HEK293T (cell line): Measurements from ENCODE around the gene ZNF609.

Source experiments
- CTCF ChIA-PET: fragments of 350-600 bp; formaldehyde crosslinking; extraction: SDS; loops from one replicate; lab custom pipeline; 2021; ENCODE audit warnings: antibody characterized with exemption, inconsistent platforms; lab: Yijun Ruan, JAX
- POLR2A ChIA-PET: fragments of 350-600 bp; formaldehyde crosslinking; extraction: SDS; loops from one replicate; lab custom pipeline; 2020; ENCODE audit warnings: antibody characterized with exemption, inconsistent platforms; lab: Yijun Ruan, JAX
- DNase-seq: peaks from one replicate; pipeline ENCODE4 v3.0.0; 2012; ENCODE audit warnings: mixed read lengths; ENCODE audit errors: extremely low spot score
- ARNT ChIP-seq: fragments of 450-650 bp; IDR thresholded peaks from 2 replicates; pipeline ENCODE4 v1.6.1; 2017; ENCODE audit warnings: mild to moderate bottlenecking
- BHLHE40 ChIP-seq: fragments of 450-650 bp; IDR thresholded peaks from 2 replicates; pipeline ENCODE4 v1.6.1; 2016; ENCODE audit warnings: mild to moderate bottlenecking, moderate library complexity, borderline replicate concordance
- CTBP1 ChIP-seq: fragments of 450-650 bp; IDR thresholded peaks from 2 replicates; pipeline ENCODE4 v1.6.1; 2016; ENCODE audit warnings: borderline replicate concordance
- ELF4 ChIP-seq: fragments of 450-650 bp; IDR thresholded peaks from 2 replicates; pipeline ENCODE4 v1.6.1; 2017; ENCODE audit warnings: antibody characterized with exemption
- FOXA1 ChIP-seq: fragments of 450-650 bp; IDR thresholded peaks from 2 replicates; pipeline ENCODE4 v1.6.1; 2016; ENCODE audit warnings: mild to moderate bottlenecking
- FOXK2 ChIP-seq: fragments of 450-650 bp; IDR thresholded peaks from 2 replicates; pipeline ENCODE4 v1.6.1; 2016; ENCODE audit warnings: mild to moderate bottlenecking
- FOXM1 ChIP-seq: fragments of 450-650 bp; IDR thresholded peaks from 2 replicates; pipeline ENCODE4 v1.6.1; 2017; ENCODE audit warnings: mild to moderate bottlenecking, borderline replicate concordance
- HDGF ChIP-seq: fragments of 450-650 bp; IDR thresholded peaks from 2 replicates; pipeline ENCODE4 v1.6.1; 2017; ENCODE audit warnings: antibody characterized with exemption, borderline replicate concordance
- L3MBTL2 ChIP-seq: fragments of 450-650 bp; conservative IDR thresholded peaks from 2 replicates; pipeline ENCODE4 v1.6.1; 2016; ENCODE audit warnings: mild to moderate bottlenecking
- LEF1 ChIP-seq: fragments of 450-650 bp; IDR thresholded peaks from 2 replicates; pipeline ENCODE4 v1.6.1; 2017; ENCODE audit warnings: mild to moderate bottlenecking, borderline replicate concordance
- NFRKB ChIP-seq: fragments of 450-650 bp; IDR thresholded peaks from 2 replicates; pipeline ENCODE4 v1.6.1; 2016; ENCODE audit warnings: mild to moderate bottlenecking, moderate library complexity
- PKNOX1 ChIP-seq: fragments of 450-650 bp; IDR thresholded peaks from 2 replicates; pipeline ENCODE4 v1.6.1; 2016
- SP1 ChIP-seq: fragments of 450-650 bp; IDR thresholded peaks from 2 replicates; pipeline ENCODE4 v1.6.1; 2017
- SUZ12 ChIP-seq: fragments of 450-650 bp; IDR thresholded peaks from 2 replicates; pipeline ENCODE4 v1.6.1; 2016; ENCODE audit warnings: mild to moderate bottlenecking
- TARDBP ChIP-seq: fragments of 450-650 bp; IDR thresholded peaks from 2 replicates; pipeline ENCODE4 v1.6.1; 2016
- ZNF384 ChIP-seq: fragments of 450-650 bp; IDR thresholded peaks from 2 replicates; pipeline ENCODE4 v1.6.1; 2016

Gene ZNF609

GRCh38 chr15:64460206-64460723 is at the start of gene ZNF609:
ZNF609 (plus strand) TSS chr15:64460578; CDS start chr15:64499420, 38,842 bp downstream.
- POLR2A ChIA-PET: interaction anchor here (0.9 to 1.5 kb wide), 6 partner anchors 16 to 188 kb away, joined by 3 to 4 read pairs (median 3); partner anchors contain the start of gene TRIP4
- TF ChIP-seq FOXK2: no peak
- no peak for TF ChIP-seq HDGF
- TF ChIP-seq NFRKB: no peak
- 0 out of 2 replicates have a peak, but pooled peaks have one; percentile 17 for TF ChIP-seq ELF4
- TF ChIP-seq ARNT: 0 out of 2 replicates have a peak, but pooled peaks have one; percentile 61
- TF ChIP-seq L3MBTL2: no peak
- TF ChIP-seq PKNOX1: no peak
- TF ChIP-seq FOXM1: peak; percentile 95
- DNase-seq: peak; percentile 84
- CTCF ChIA-PET: interaction anchor here (0.7 to 1.4 kb wide), 2 partner anchors 189 to 221 kb away, joined by 3 to 4 read pairs; no protein-coding TSS in a partner anchor

- TF ChIP-seq ELF4 (no peak), FOXA1 (no peak), PKNOX1 (no peak), TARDBP (no peak), CTBP1 (no peak), ZNF384 (no peak), SUZ12 (no peak)
- POLR2A ChIA-PET: no interaction called here
Measured at GRCh38 chr15:64412216-64412615, 48.2 kb upstream of the ZNF609 start.

GRCh38 chr15:64422697-64423096 is 37.7 kb upstream of the ZNF609 start:
- CTCF ChIA-PET: no interaction called here
- DNase-seq: no peak
- TF ChIP-seq SP1: no peak
- TF ChIP-seq FOXK2: no peak
- no peak for TF ChIP-seq HDGF
- no peak for TF ChIP-seq ARNT
- TF ChIP-seq ZNF384: no peak
- no peak for TF ChIP-seq SUZ12
- POLR2A ChIA-PET: no interaction called here

More at GRCh38 chr15:64412216-64412615, 48.2 kb upstream of the ZNF609 start:
- CTCF ChIA-PET: interaction anchor here (0.7 kb wide), 1 partner anchor 88 kb away, joined by 4 read pairs; no protein-coding TSS in a partner anchor
- DNase-seq: no peak

- TF ChIP-seq PKNOX1 (no peak), FOXK2 (no peak), HDGF (no peak), SUZ12 (no peak), BHLHE40 (no peak), ELF4 (no peak), ZNF384 (no peak)
- ChIA-PET POLR2A (no interaction called here), CTCF (no interaction called here)
- DNase-seq: no peak
Measured at GRCh38 chr15:64423970-64424369, 36.4 kb upstream of the ZNF609 start.

- POLR2A ChIA-PET: no interaction called here
- no peak for DNase-seq
- TF ChIP-seq L3MBTL2 (no peak), CTBP1 (no peak), HDGF (no peak), LEF1 (no peak), FOXK2 (no peak), FOXA1 (no peak), TARDBP (no peak), NFRKB (no peak), PKNOX1 (no peak), ELF4 (no peak), SP1 (no peak), BHLHE40 (no peak), FOXM1 (no peak), ZNF384 (no peak)
- CTCF ChIA-PET: no interaction called here
Measured at GRCh38 chr15:64425221-64425620, 35.2 kb upstream of the ZNF609 start.

- POLR2A ChIA-PET: no interaction called here
- no peak for TF ChIP-seq FOXA1
- TF ChIP-seq ZNF384: peak; percentile 69
- CTCF ChIA-PET: no interaction called here
- DNase-seq: no peak
Measured at GRCh38 chr15:64426845-64427465, 33.4 kb upstream of the ZNF609 start.
